Pancreas (tissue), 10 donors: ENCODE data around the gene FARP1. TPM values are rescaled to one million over a fixed set of nuclear protein-coding genes. Genes with fewer than 3 reads are reported as not detected.

Experiments
- ATAC-seq, 4 donors: fragments of 200-7000 bp; cut with Tn5 transposase; one replicate each; pipeline versions ENCODE4 v1.8.0 to v1.9.1; 2020; ENCODE audit warnings: mild to moderate bottlenecking in 4 of 4, moderate library complexity in 4 of 4
- DNase-seq, 6 donors: peaks; one replicate each; pipeline ENCODE4 v3.0.0-alpha.2; 2020
- FAIRE-seq: peaks from 2 replicates; lab custom pipeline; 2012; peaks lifted over from hg19 to GRCh38; lab: Jason Lieb, UNC
- H3K27ac ChIP-seq, 4 donors: fragments of 200-600 bp; sonication (generic); 1 replicate in 3 of 4; 2 replicates in 1 of 4; pipeline versions ENCODE4 v1.5.0 to v1.8.0; 2020
- H3K27me3 ChIP-seq, 4 donors: fragments of 200-600 bp; one replicate each; pipeline ENCODE4 v1.8.0; 2021
- H3K36me3 ChIP-seq, 3 donors: fragments of 200-600 bp; sonication (generic) in 1 of 3; one replicate each; pipeline versions ENCODE4 v1.5.0 to v1.8.0; 2020 to 2021
- H3K4me1 ChIP-seq, 3 donors: fragments of 200-600 bp; one replicate each; pipeline ENCODE4 v1.8.0; 2021
- H3K4me3 ChIP-seq, 4 donors: fragments of 200-600 bp; sonication (generic) in 2 of 4; one replicate each; pipeline versions ENCODE4 v1.5.0 to v1.8.0; 2020 to 2021
- H3K9me3 ChIP-seq, 4 donors: fragments of 200-600 bp; one replicate each; pipeline ENCODE4 v1.8.0; 2021
- WGBS, 2 donors: extraction: QIAGEN DNeasy Blood & Tissue Kit; methylation state at CpG; one replicate each; pipeline ENCODE4 v1.1.7; 2013; 5-methylcytosine and 5-hydroxymethylcytosine counted together
- intact Hi-C, 3 donors: fragments of 100-400 bp; cut with DNase I; formaldehyde crosslinking; loops; one replicate each; pipeline versions ENCODE4 v1.11.1 to v1.14.2; 2022
- polyA plus RNA-seq, 2 donors: library from polyadenylated mRNA; stranded (reverse); fragments of 200-250 nt; gene quantifications; one replicate each; pipeline ENCODE4 v1.2.3, GENCODE V29; 2013
- total RNA-seq, 6 donors: library from RNA; stranded (reverse); fragmentation: NEBNext Ultra II Directional in 4 of 6; extraction: Animal tissue kit (Norgen Biotek cat#: 25700) in 4 of 6; gene quantifications; one replicate each; pipeline versions ENCODE4 v1.2.1 to v1.2.4, GENCODE V29; 2021 to 2023
- TF ChIP-seq, protein P1 (sequence below), 4 donors: fragments of 200-600 bp; sonication (generic) in 3 of 4; IDR thresholded peaks; one replicate each; pipeline versions ENCODE4 v1.5.0 to v1.8.0; 2021; ENCODE audit warnings: antibody characterized with exemption in 4 of 4
- donor health status: healthy with polysubstance abuse.
- donor health status: DM: no; HTN: no; CAD: no; lungs with moderate emphysema.
- donor health status: DM: no; HTN: no; CAD: no.
- donor health status: control.
- donor health status: control.
- donor health status: Bipolar disorder and iron deficiency.
- donor health status: DM: yes; HTN: yes; CAD: no.
- donor health status: DM: no; HTN: no; CAD: no.
- donor health status: DM: no; HTN: no; CAD: no.
- donor health status: DM: yes; HTN: yes; CAD: no.

The FARP1 gene, protein sequence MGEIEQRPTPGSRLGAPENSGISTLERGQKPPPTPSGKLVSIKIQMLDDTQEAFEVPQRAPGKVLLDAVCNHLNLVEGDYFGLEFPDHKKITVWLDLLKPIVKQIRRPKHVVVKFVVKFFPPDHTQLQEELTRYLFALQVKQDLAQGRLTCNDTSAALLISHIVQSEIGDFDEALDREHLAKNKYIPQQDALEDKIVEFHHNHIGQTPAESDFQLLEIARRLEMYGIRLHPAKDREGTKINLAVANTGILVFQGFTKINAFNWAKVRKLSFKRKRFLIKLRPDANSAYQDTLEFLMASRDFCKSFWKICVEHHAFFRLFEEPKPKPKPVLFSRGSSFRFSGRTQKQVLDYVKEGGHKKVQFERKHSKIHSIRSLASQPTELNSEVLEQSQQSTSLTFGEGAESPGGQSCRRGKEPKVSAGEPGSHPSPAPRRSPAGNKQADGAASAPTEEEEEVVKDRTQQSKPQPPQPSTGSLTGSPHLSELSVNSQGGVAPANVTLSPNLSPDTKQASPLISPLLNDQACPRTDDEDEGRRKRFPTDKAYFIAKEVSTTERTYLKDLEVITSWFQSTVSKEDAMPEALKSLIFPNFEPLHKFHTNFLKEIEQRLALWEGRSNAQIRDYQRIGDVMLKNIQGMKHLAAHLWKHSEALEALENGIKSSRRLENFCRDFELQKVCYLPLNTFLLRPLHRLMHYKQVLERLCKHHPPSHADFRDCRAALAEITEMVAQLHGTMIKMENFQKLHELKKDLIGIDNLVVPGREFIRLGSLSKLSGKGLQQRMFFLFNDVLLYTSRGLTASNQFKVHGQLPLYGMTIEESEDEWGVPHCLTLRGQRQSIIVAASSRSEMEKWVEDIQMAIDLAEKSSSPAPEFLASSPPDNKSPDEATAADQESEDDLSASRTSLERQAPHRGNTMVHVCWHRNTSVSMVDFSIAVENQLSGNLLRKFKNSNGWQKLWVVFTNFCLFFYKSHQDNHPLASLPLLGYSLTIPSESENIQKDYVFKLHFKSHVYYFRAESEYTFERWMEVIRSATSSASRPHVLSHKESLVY
- 10 to 100 TPM; 49.9 to 95.1 (median 63.8) TPM for total RNA-seq
- 10 to 100 TPM; 30.8 to 33.4 TPM for polyA plus RNA-seq

- peak within 1 kb of the TSS; percentile 63 to 79 (median 70) for H3K4me3 ChIP-seq
- 0 to 1% methylated on average over 71 to 98 of the region's 98 CpGs for WGBS, 2 donors
- H3K27me3 ChIP-seq = no peaks in the 10 kb centered on the region
- peak within 1 kb of the TSS; percentile 72 to 87 (median 83) for H3K27ac ChIP-seq
- intact Hi-C loops = loop anchor here in 2 of 3 donors (10.0 kb wide), 2 partner anchors 72 to 282 kb away; no protein-coding TSS in a partner anchor
- H3K36me3 ChIP-seq = no peaks in the 10 kb centered on the region
- DNase-seq (peak; percentile 81 to 95 (median 90)), ATAC-seq (peak; percentile 90 to 95 (median 90)), FAIRE-seq (no peak)
- no peaks in the 10 kb centered on the region for H3K9me3 ChIP-seq
- H3K4me1 ChIP-seq = peaks cover 18 to 23% (median 22%) of the 10 kb centered on the region in 3 donors
- TF ChIP-seq, protein P1, sequence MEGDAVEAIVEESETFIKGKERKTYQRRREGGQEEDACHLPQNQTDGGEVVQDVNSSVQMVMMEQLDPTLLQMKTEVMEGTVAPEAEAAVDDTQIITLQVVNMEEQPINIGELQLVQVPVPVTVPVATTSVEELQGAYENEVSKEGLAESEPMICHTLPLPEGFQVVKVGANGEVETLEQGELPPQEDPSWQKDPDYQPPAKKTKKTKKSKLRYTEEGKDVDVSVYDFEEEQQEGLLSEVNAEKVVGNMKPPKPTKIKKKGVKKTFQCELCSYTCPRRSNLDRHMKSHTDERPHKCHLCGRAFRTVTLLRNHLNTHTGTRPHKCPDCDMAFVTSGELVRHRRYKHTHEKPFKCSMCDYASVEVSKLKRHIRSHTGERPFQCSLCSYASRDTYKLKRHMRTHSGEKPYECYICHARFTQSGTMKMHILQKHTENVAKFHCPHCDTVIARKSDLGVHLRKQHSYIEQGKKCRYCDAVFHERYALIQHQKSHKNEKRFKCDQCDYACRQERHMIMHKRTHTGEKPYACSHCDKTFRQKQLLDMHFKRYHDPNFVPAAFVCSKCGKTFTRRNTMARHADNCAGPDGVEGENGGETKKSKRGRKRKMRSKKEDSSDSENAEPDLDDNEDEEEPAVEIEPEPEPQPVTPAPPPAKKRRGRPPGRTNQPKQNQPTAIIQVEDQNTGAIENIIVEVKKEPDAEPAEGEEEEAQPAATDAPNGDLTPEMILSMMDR (IDR thresholded peaks at IDR 0.05) = peak in 2 of 4 donors; percentile 9 to 25
Measured at GRCh38 chr13:98142380-98143156, at the start of gene FARP1. Gene FARP1 (plus strand): TSS chr13:98143094. CDS start chr13:98213243, 70,149 bp downstream.

DNA sequence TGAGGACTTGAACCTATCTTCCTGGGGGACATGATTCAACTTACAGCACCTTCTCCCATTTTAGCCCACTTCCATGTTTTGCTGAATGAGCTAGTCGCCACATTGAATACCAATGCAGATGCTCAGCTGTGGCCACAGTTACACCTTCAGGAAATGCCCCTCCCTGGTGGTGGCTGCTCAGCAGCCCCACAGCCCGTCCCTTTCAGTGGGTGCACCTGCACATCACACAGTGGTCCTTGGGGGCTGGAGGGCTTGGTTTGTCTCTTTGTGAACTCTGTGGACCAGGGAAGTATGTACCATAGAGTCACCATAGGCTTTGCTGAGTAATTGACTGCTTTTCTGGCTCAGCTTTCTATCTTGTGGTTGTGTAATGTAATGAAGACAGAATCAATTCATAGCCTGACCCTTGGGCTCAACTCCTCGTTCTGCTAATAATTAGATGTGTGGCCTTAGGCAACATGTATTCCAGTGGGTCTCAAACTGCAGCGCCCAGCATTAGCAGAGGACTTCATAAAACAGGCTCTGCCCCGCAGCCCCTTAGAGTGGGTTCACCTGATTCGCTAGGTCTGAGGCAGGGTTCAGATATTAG lies 48.1 kb upstream of the FARP1 start:
- ATAC-seq (no peak), DNase-seq (no peak), FAIRE-seq (no peak)
- TF ChIP-seq, protein P1 (IDR thresholded peaks at IDR 0.05) = no peak
- Histone ChIP-seq H3K36me3 (no peaks in the 10 kb centered on the region), H3K27me3 (no peaks in the 10 kb centered on the region), H3K4me3 (no peak overlapping the region), H3K9me3 (no peaks in the 10 kb centered on the region), H3K4me1 (no peaks in the 10 kb centered on the region), H3K27ac (no peak overlapping the region)
- 82 to 86% methylated on average over 6 of the region's 6 CpGs for WGBS, 2 donors
- intact Hi-C loops = no loop called here

DNA sequence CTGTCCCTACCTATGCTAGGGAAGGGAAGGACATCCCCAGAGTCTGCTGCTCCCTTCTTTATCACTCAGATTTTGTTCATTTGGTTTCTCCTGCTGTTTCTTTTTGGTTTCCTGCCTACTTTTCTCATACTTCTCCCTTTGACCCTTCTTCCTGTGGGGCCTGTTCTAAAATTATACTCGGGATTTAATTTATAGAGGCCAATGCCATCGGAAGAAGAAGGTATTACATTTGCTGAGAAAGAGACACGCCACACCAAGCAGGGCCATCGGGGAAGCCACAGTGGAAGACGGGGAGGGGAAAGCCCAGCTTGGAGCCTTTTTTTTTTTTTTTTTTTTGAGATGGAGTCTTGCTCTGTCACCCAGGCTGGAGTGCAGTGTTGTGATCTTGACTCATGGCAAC lies 46.8 kb upstream of the FARP1 start:
- TF ChIP-seq, protein P1 (IDR thresholded peaks at IDR 0.05) = no peak
- H3K4me1 ChIP-seq = no peaks in the 10 kb centered on the region
- H3K36me3 ChIP-seq = no peaks in the 10 kb centered on the region
- 58 to 74% methylated on average over 5 of the region's 5 CpGs for WGBS, 2 donors
- H3K27me3 ChIP-seq = no peaks in the 10 kb centered on the region
- ATAC-seq (no peak), FAIRE-seq (no peak), DNase-seq (no peak)
- H3K4me3 ChIP-seq = no peak overlapping the region
- intact Hi-C loops = no loop called here
- no peaks in the 10 kb centered on the region for H3K9me3 ChIP-seq
- no peak overlapping the region for H3K27ac ChIP-seq

DNA sequence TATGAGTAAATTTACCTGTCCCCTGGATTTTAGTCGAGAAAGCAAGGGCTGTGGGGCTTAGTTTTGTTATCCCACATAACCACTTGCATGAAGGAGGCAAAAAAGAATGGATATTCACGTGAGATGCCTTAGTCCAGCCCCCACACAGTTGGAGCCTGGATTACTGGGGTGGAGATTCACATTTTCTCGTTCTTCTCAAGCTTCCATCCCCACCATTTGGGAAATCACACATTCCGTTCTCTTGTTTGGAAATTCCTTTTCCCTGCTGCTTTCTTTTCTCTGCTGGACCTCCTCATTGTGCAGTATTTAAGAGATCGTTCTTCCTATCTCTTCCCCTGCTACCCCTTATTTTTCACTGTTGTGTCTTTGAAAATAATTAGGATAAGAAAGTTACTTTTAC lies 45.1 kb upstream of the FARP1 start:
- DNase-seq = no peak
- no peak for FAIRE-seq

More for the DNA sequence above, 45.1 kb upstream of the FARP1 start:
- Histone ChIP-seq H3K27ac (no peak overlapping the region), H3K36me3 (no peaks in the 10 kb centered on the region), H3K27me3 (no peaks in the 10 kb centered on the region), H3K4me3 (no peak overlapping the region), H3K4me1 (no peaks in the 10 kb centered on the region), H3K9me3 (no peaks in the 10 kb centered on the region)
- TF ChIP-seq, protein P1 (IDR thresholded peaks at IDR 0.05) = no peak
- no peak for ATAC-seq
- intact Hi-C loops = no loop called here
- WGBS, 2 donors = 74 to 78% methylated on average over 5 of the region's 5 CpGs
